IPS-18c (cell line): ENCODE measurements around the gene CCNJL.

Experiments
- H3K4me3 ChIP-seq: 2 replicates; pipeline ENCODE4 v1.7.0; 2013; ENCODE audit warnings: low read depth, mild to moderate bottlenecking, low read length, moderate library complexity; ENCODE audit not compliant: insufficient read depth
- H3K9me3 ChIP-seq: one replicate; pipeline ENCODE4 v1.6.1; 2013; ENCODE audit warnings: mild to moderate bottlenecking, low read length, moderate library complexity; ENCODE audit not compliant: control insufficient read depth, insufficient read depth

CCNJL gene

GRCh38 chr5:160280384-160281095 lies 31.8 kb downstream of the CCNJL start:
- Histone ChIP-seq H3K9me3 (peaks cover 3% of the 10 kb centered on the region), H3K4me3 (no peak overlapping the region)

GRCh38 chr5:160278343-160278742 lies 34.0 kb downstream of the CCNJL start:
- H3K4me3 ChIP-seq = no peak overlapping the region
- no peaks in the 10 kb centered on the region for H3K9me3 ChIP-seq

DNA sequence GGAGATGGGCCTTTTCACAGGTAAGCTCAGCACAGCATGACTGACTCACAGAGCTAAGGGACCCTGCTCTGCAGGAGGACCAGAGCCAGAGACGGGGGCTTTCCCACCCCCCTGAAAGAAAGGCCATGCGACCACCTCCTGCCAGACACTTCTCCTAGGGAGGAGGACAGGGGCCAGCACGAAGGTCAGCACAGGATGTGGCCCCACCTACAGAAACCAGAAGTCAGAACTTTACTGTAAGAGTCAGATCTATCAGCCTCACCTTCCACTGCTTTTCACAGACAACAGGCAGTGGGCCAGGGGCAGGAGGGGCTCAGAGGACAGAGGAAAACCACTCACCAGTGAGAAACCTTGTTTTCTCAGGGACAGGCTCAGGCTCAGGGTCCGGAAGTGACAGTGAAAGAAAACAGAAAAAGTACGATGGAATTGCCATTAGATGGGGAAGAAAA lies 37.9 kb downstream of the CCNJL start:
- H3K4me3 ChIP-seq = no peak overlapping the region
- H3K9me3 ChIP-seq = no peaks in the 10 kb centered on the region

DNA sequence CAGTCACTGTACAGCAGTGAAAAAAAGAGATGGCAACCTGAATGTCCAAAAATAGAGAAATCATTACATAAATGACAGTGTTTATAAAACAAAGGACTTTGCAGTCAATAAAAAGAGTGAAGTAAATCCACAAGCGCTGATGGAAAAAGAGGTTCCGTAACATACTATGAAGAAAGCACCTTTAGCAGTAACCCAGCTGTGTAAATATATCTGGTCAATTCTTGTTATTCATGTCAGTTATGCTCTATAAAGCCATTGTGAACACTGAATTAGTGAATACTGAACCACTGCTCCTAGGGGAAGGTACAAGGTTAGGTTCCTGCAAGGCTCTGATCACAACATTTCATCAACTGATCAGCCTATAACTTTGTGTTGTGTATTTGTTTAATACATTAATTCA lies 39.5 kb downstream of the CCNJL start:
- Histone ChIP-seq H3K9me3 (no peaks in the 10 kb centered on the region), H3K4me3 (no peak overlapping the region)

- H3K4me3 ChIP-seq = no peak overlapping the region
Measured at GRCh38 chr5:160272264-160272663, 40.1 kb downstream of the CCNJL start.

DNA sequence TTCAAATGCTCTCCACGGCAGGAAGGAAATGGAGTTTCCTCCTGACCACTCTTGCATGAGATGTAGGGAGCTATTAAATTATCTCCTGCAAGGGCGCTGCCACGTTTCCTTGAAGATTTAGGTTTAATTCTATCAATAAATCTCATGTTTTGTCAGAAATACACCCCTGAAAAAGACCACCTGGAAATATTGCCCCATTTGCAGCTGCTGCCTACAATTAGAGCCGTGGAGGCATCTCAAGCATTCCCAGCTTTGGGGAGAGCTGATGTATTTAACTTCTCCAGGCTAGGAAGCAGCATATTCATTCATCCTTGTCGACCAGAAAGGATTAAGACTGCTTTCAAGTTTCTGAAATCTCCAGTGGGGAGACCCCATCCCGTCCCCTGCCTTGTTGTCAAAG lies 40.5 kb downstream of the CCNJL start:
- Histone ChIP-seq H3K4me3 (peak overlapping the region; percentile 20; the same call in 1 of the 2 replicates), H3K9me3 (no peaks in the 10 kb centered on the region)

More at GRCh38 chr5:160272264-160272663, 40.1 kb downstream of the CCNJL start:
- no peaks in the 10 kb centered on the region for H3K9me3 ChIP-seq

GRCh38 chr5:160271396-160271795 lies 41.0 kb downstream of the CCNJL start:
- Histone ChIP-seq H3K4me3 (peak overlapping the region; percentile 20; the same call in 1 of the 2 replicates), H3K9me3 (no peaks in the 10 kb centered on the region)

DNA sequence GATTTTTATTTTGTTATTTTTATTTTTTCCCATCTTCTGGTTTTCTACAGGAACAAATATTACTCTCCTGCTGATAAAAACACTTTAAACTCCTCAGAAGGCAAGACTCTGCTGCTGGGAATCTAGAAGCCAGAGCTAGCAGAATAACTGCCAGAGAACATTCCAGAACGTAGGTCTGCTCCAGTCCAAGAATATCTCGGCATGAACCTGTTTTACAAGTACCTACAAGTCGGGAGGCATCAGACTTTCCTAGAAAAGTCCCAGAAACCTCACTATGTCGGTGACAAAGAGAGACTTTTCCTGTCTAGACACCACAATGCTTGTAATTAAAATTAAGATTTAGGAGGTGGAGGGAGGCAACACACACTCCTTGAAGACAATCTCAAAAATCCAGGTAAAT lies 41.7 kb downstream of the CCNJL start:
- Histone ChIP-seq H3K4me3 (no peak overlapping the region), H3K9me3 (no peaks in the 10 kb centered on the region)

DNA sequence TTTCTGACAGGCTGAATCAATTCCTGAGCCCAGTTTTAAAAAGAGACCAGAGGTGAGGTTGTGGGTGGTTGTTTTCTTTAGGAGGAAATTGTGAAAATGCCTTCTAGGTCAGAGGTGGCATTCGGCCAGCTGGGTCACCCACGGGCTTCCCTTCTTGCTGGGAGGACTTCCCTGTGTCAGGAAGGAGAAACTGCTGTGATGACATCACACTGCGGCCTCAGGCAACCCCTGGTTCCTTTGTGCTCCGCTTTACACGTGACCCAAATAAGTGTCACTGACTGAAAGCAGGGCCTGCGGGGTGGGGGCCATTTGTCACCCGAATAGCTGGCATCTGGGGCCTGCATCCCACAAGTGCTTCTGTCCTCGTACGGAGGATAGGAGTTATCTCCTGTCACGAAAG lies 43.3 kb downstream of the CCNJL start:
- no peak overlapping the region for H3K4me3 ChIP-seq
- H3K9me3 ChIP-seq = no peaks in the 10 kb centered on the region

GRCh38 chr5:160268121-160268520 lies 44.2 kb downstream of the CCNJL start:
- no peak overlapping the region for H3K4me3 ChIP-seq
- no peaks in the 10 kb centered on the region for H3K9me3 ChIP-seq

GRCh38 chr5:160266752-160267345 lies 45.5 kb downstream of the CCNJL start:
- no peak overlapping the region for H3K4me3 ChIP-seq
- no peaks in the 10 kb centered on the region for H3K9me3 ChIP-seq

DNA sequence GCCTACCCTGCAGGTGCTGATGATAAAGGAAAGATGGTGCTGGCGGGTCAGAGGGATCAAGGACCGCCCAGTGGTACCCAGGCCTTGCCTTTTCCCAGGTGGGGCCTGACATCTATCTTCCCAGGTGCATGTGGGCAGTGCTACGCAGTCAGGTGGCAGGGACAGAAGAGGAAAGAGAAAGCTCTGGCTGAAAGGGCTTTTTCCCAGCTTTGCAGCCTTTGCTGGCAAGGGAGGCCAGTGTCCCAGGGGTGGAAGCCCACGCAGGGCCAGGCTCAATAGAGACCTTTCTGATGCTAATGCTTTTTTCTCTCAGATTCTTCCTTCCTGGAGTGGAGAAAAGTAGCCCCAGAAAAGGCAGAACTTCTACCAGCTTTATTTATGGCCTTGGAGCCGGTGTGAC lies 46.3 kb downstream of the CCNJL start:
- Histone ChIP-seq H3K4me3 (no peak overlapping the region), H3K9me3 (no peaks in the 10 kb centered on the region)

DNA sequence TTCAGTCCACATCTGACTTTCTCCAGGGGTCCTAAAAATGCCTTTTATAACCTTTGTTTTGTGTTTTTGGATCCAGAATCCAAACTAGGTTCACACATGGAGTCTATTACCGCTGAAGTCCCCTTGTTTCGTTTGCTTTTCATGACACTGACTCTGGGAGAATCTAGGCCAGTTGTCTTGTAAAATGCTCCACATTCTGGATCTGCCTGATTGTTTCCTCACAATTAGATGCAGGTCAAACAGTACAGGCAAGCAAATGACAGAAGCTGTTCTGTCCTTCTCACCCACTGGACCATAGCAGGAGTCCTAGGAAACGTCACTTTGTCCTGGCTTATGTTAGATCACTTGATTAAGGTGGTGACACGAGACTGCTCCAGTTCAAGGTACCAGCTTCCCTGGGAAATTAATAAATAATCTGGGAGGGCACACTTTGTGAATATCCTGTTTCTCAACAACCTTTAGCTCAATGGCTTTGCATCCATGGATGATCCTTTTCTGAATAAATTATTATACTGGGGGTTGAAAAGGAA lies 49.0 kb downstream of the CCNJL start:
- Histone ChIP-seq H3K4me3 (no peak overlapping the region), H3K9me3 (no peaks in the 10 kb centered on the region)

DNA sequence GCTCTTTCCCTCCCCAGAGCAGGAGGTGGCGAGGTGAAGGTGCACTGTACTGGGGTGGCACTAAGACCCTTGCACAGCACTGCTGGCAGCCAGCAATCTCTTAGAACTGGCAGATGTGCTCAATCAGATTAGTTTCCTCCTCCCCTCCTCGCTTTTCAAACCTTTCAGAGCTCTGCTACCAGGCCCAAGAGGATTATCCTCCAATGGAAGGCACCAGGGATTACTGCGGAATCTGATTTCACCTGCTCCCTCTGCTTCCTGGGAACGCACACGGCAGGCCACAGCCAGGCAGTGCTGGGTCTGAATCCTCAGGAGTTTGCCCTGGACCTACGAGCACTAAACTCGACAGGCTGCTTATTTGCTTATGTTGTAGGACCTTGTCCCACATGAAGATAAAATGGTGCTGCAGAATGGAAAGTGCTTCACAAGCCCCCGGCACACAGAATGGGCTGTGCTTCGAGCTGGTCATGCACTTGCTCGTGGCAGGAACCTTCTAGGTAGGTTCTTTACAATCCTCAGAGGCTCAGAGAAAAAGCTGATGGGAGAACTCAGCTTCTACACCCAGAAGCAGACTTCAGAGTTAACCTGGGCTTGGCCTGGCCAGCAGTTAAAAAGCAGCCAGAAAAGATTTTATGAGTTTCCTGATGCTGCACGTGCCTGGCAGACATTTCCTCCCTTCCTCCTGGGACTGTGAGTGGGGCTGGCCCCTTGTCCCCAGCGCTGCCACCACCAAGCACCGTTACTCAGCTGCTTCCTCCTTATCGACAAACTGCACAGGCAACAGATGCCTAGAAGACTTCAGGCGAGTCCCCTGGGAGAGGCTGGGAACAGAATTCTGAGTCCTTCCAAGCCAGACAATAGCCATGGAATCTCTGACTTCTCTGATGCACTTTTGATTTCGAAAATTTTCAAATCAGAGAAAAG lies 50.0 kb downstream of the CCNJL start:
- Histone ChIP-seq H3K4me3 (no peak overlapping the region), H3K9me3 (no peaks in the 10 kb centered on the region)

GRCh38 chr5:160260881-160261815 lies 51.2 kb downstream of the CCNJL start:
- no peaks in the 10 kb centered on the region for H3K9me3 ChIP-seq
- H3K4me3 ChIP-seq = no peak overlapping the region

- Histone ChIP-seq H3K4me3 (no peak overlapping the region), H3K9me3 (no peaks in the 10 kb centered on the region)
Measured at GRCh38 chr5:160260006-160260775, 52.2 kb downstream of the CCNJL start.
